HG03103 (cell line): ENCODE measurements around the gene LMOD3.

Experiments
- ATAC-seq: cut with Tn5 transposase; IDR thresholded peaks from one replicate; pipeline ENCODE4 v1.9.1; 2021; ENCODE audit warnings: low read depth; ENCODE audit not compliant: unreplicated experiment

The LMOD3 gene

GRCh38 chr3:69065318-69065964 lies 57.0 kb downstream of the LMOD3 start:
- ATAC-seq, result no peak

GRCh38 chr3:69063636-69064035 lies 58.8 kb downstream of the LMOD3 start:
- ATAC-seq, result no peak

GRCh38 chr3:69059688-69060087 lies 62.7 kb downstream of the LMOD3 start:
- ATAC-seq, result no peak

DNA sequence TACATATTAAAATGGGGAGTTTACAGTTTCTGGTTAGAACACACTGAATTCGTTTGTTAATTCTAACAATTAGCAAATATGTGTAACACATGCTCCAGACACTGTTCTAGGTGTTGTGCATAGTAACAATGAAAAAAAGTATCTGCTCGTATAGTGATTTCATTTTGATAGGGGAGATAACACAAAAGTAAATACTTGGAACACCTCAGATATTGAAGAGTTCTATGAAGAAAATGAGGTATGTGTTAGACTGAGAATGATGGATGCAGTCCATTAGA lies 63.5 kb downstream of the LMOD3 start:
- ATAC-seq, result no peak

DNA sequence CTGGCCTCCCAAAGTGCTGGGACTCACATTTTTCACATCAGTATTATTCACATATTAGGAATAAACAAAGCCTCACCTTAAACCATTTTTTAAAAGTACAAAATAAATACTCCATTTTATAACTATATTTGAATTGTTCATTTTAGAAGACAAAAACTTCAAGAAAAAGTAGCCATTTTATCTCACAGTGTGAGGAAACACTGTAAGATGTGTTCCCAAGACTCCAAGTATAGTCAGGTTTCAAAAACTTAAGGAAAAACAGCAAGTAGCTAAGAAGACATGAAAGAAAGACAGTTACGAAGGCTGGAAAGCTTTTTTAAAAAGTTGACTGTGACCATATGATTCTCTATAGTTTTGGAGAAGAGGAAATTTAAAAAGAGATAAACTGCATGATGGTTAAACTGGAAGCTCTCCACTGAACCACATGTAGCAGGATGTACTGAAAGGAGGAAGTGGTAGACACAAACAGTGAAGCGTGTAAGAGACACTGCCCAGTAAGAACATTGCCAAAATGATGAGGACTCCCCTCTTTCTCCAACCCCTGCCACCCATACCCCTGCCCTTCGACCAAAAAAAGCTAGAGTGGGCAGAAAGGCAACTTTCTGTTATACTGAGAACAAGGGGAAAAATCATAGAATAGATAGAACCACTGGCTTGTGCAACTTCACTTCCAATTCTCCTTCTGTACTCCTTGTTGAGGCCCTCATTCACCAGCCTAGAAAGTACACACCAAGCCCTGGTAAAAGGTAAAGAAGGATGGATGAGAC lies 64.0 kb downstream of the LMOD3 start:
- ATAC-seq, result peak; percentile 99
